ENCODE data around the gene PXN. TPM values are rescaled to one million over a fixed set of nuclear protein-coding genes. Genes with fewer than 3 reads are reported as not detected.

The PXN gene
- total and polyA plus RNA-seq, 4 experiments from 2014 or later: 81.7 to 126 (median 112) TPM

DNA sequence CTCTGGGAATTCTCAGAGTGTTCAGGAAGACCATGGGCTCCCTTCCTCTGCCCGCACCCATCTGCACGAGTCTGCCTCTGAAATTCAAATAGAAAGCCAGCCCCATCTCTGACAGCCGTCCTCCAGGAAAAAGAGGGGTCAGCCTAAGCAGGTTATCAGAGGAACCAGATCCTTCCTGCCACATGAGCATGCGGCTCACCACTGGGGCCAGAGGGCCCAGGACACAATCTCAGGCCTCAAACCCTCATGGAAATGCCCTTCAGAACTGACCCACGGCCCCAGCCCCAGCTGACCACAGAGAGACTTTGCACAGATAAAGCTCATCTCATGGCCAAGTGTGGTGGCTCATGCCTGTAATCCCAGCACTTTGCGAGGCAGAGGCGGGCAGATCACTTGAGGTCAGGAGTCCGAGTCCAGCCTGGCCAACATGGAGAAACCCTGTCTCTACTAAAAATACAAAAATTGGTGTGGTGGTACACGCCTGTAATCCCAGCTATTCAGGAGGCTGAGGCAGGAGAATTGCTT is 23.2 kb downstream of the PXN start:
- no peak overlapping the region for H3K27ac ChIP-seq (ENCODE audit: low read depth, low read length)
- no peaks in the 10 kb centered on the region for H3K9me3 ChIP-seq (ENCODE audit: control insufficient read depth in 1 of 2, low read length in 2 of 2)
- POLR2A ChIA-PET (ENCODE audit: partially characterized antibody): interaction anchor here (1.0 to 13.1 kb wide), 6 partner anchors 10 to 49 kb away, joined by 3 to 247 read pairs (median 6); partner anchors contain the start of genes PXN, RNU4-2 and RPLP0
- H3K36me3 ChIP-seq (ENCODE audit: insufficient read depth, low read length): no peaks in the 10 kb centered on the region
- H3K4me1 ChIP-seq (ENCODE audit: insufficient read depth, low read length): peaks cover 82% of the 10 kb centered on the region
- H3K36me3 Mint-ChIP-seq: peaks cover 14 to 30% of the 10 kb centered on the region in 2 donors
- no peak for DNase-seq
- H3K9me3 Mint-ChIP-seq: peaks cover 0 to 3% (median 0%) of the 10 kb centered on the region in 8 donors
- H3K27me3 ChIP-seq (ENCODE audit: insufficient read depth, low read length): no peaks in the 10 kb centered on the region
- H3K4me1 Mint-ChIP-seq: peaks cover 48 to 84% (median 68%) of the 10 kb centered on the region in 4 donors
- CTCF ChIA-PET (ENCODE audit: partially characterized antibody): interaction anchor here (0.7 to 32.3 kb wide), 4 partner anchors 17 to 340 kb away, joined by 3 to 1075 read pairs (median 98); partner anchors contain the start of genes PXN and RPLP0
- no peaks in the 10 kb centered on the region for H3K27me3 Mint-ChIP-seq
- peak overlapping the region in 5 of 7 donors; percentile 42 to 90 (median 55) for H3K27ac Mint-ChIP-seq
- H3K4me3 Mint-ChIP-seq: peak overlapping the region in 1 of 8 donors; percentile 5
- intact Hi-C loops (cut with micrococcal nuclease): no loop called here
- no peak overlapping the region for H3K4me3 ChIP-seq (ENCODE audit: low read length in 2 of 2)

DNA sequence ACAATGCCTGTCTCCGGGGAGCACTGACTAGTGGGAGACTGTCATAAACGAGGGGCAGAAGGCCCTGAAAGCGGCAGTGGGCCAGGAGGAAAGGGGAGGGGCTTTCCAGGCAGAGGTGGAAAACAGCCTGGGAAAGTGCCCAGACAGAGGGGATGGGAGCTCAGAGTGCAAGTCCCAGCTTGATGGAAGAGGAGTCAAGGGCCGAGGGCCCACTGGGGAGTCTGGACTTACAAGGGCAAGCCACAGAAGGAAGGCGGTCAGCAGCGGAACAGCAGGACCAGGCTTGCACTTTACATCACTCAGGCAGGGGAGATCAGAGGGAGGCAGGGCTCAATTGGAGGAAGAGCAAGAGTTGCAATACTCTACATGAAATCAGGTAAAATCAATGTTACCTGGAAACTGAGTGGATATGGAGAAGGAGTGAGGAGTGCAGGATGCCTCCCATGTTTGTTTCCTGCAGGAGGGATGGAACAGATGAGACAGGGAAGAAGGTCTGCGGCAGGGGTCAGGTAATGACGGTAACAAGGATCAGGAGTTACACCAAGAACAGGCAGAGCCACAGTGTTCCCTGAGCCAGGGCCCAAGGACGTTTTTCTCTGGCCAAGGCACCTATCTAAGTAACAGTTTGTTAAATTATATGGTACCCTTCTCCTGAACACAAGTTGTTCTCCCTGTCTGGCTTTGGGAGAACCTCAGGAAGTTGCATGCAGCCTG is 23.8 kb downstream of the PXN start:
- no peak for DNase-seq
- H3K36me3 ChIP-seq (ENCODE audit: insufficient read depth, low read length): no peaks in the 10 kb centered on the region
- no peaks in the 10 kb centered on the region for H3K9me3 ChIP-seq (ENCODE audit: control insufficient read depth in 1 of 2, low read length in 2 of 2)
- ChIA-PET POLR2A (ENCODE audit: partially characterized antibody) (interaction anchor here (1.2 to 4.6 kb wide), 5 partner anchors 8 to 41 kb away, joined by 4 to 43 read pairs (median 8); partner anchors contain the start of genes PXN and RPLP0), CTCF (ENCODE audit: partially characterized antibody) (interaction anchor here (8.1 to 32.3 kb wide), 2 partner anchors 17 to 23 kb away, joined by 114 to 1075 read pairs; partner anchors contain the start of gene PXN)
- peak overlapping the region; percentile 60 to 92 (median 74) for H3K27ac Mint-ChIP-seq
- H3K27me3 Mint-ChIP-seq: no peaks in the 10 kb centered on the region
- intact Hi-C loops (cut with micrococcal nuclease): no loop called here
- H3K9me3 Mint-ChIP-seq: peaks cover 0 to 3% (median 0%) of the 10 kb centered on the region in 8 donors
- H3K4me1 ChIP-seq (ENCODE audit: insufficient read depth, low read length): peaks cover 82% of the 10 kb centered on the region
- no peak overlapping the region for H3K27ac ChIP-seq (ENCODE audit: low read depth, low read length)
- H3K4me1 Mint-ChIP-seq: peaks cover 44 to 86% (median 67%) of the 10 kb centered on the region in 4 donors
- no peak overlapping the region for H3K4me3 ChIP-seq (ENCODE audit: low read length in 2 of 2)
- no peaks in the 10 kb centered on the region for H3K27me3 ChIP-seq (ENCODE audit: insufficient read depth, low read length)
- H3K4me3 Mint-ChIP-seq: peak overlapping the region in 6 of 8 donors; percentile 18 to 67 (median 33)
- peaks cover 14 to 29% of the 10 kb centered on the region in 2 donors for H3K36me3 Mint-ChIP-seq

DNA sequence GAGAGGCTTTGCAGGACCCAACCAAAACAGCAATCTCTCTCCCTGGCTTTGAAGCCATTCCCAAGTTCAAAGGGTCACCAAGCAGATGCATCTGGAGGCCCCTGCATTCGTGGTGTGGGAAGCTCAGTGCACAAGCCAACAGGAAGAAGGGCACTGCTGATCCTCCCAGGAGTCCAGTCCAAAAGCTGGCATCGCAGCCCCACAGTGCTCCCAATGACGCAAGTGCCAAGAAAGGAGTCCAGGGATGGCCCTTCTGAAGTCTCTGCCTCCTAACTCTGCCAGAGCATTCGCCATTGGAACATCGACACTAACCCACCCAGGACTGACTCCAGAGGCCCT is 25.1 kb downstream of the PXN start:
- Mint-ChIP-seq H3K36me3 (peaks cover 14 to 33% of the 10 kb centered on the region in 2 donors), H3K4me1 (peaks cover 49 to 91% (median 72%) of the 10 kb centered on the region in 4 donors), H3K27ac (peak overlapping the region in 6 of 7 donors; percentile 70 to 83 (median 73)), H3K9me3 (peaks cover 0 to 3% (median 0%) of the 10 kb centered on the region in 8 donors), H3K4me3 (peak overlapping the region in 6 of 8 donors; percentile 17 to 69 (median 28)), H3K27me3 (no peaks in the 10 kb centered on the region)
- intact Hi-C loops (cut with micrococcal nuclease): no loop called here
- no peaks in the 10 kb centered on the region for H3K27me3 ChIP-seq (ENCODE audit: insufficient read depth, low read length)
- H3K36me3 ChIP-seq (ENCODE audit: insufficient read depth, low read length): no peaks in the 10 kb centered on the region
- CTCF ChIA-PET (ENCODE audit: partially characterized antibody): interaction anchor here (1.1 to 32.3 kb wide), 6 partner anchors 8 to 51 kb away, joined by 4 to 1075 read pairs (median 6); partner anchors contain the start of genes PXN, RNU4-2 and RPLP0
- no peak overlapping the region for H3K27ac ChIP-seq (ENCODE audit: low read depth, low read length)
- H3K9me3 ChIP-seq (ENCODE audit: control insufficient read depth in 1 of 2, low read length in 2 of 2): no peaks in the 10 kb centered on the region
- POLR2A ChIA-PET (ENCODE audit: partially characterized antibody): interaction anchor here (1.6 to 7.5 kb wide), 7 partner anchors 9 to 51 kb away, joined by 8 to 82 read pairs (median 26); partner anchors contain the start of genes PXN, RNU4-1, RNU4-2 and RPLP0
- DNase-seq: no peak
- peaks cover 87% of the 10 kb centered on the region for H3K4me1 ChIP-seq (ENCODE audit: insufficient read depth, low read length)
- no peak overlapping the region for H3K4me3 ChIP-seq (ENCODE audit: low read length in 2 of 2)

DNA sequence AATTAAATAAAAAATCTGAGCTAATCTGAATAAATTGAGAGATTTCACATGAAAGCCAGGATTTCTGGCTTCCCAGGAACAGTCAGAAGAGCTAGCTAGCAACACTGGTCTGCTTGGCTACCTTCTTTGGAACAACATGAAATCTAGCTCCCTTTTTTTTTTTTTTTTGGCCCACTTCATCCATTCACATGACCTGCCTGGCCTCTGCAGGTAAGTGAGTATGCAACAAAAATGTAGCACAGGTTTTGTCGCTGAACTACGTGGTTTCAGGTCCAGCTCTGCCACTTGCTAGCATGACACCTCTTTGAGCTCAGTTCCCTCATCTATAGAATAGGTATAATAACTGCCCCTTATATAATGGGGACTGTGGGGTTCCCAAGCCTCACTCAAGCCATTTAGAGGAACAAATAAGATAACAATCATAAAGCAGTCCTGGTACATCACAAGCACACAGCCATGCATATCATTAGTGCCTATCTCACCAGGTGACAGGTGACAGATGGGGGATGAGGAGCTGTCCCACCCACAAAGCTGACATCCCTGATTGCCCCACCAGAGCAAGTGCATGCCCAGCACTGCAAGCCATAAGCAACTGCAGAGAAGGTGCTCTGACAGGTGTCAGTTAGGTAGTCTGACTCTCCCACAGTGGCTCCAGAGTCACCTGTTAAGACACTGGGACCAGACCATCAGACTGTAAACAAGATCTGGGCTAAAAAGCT is 25.6 kb downstream of the PXN start:
- no peak overlapping the region for H3K27ac ChIP-seq (ENCODE audit: low read depth, low read length)
- Mint-ChIP-seq H3K36me3 (peaks cover 10 to 32% of the 10 kb centered on the region in 2 donors), H3K4me1 (peaks cover 49 to 92% (median 71%) of the 10 kb centered on the region in 4 donors), H3K9me3 (peaks cover 0 to 3% (median 0%) of the 10 kb centered on the region in 8 donors), H3K4me3 (peak overlapping the region in 7 of 8 donors; percentile 25 to 69 (median 43)), H3K27me3 (no peaks in the 10 kb centered on the region), H3K27ac (peak overlapping the region; percentile 30 to 83 (median 72))
- POLR2A ChIA-PET (ENCODE audit: partially characterized antibody): interaction anchor here (0.6 to 7.5 kb wide), 12 partner anchors 9 to 62 kb away, joined by 3 to 82 read pairs (median 11); partner anchors contain the start of genes PXN, RNU4-1, RNU4-2 and RPLP0
- no peak for DNase-seq
- intact Hi-C loops (cut with micrococcal nuclease): no loop called here
- H3K36me3 ChIP-seq (ENCODE audit: insufficient read depth, low read length): no peaks in the 10 kb centered on the region
- H3K4me3 ChIP-seq (ENCODE audit: low read length in 2 of 2): no peak overlapping the region
- CTCF ChIA-PET (ENCODE audit: partially characterized antibody): interaction anchor here (1.0 to 32.3 kb wide), 7 partner anchors 9 to 52 kb away, joined by 3 to 1075 read pairs (median 5); partner anchors contain the start of genes PXN, RNU4-2 and RPLP0
- no peaks in the 10 kb centered on the region for H3K27me3 ChIP-seq (ENCODE audit: insufficient read depth, low read length)
- H3K4me1 ChIP-seq (ENCODE audit: insufficient read depth, low read length): peaks cover 89% of the 10 kb centered on the region
- no peaks in the 10 kb centered on the region for H3K9me3 ChIP-seq (ENCODE audit: control insufficient read depth in 1 of 2, low read length in 2 of 2)

DNA sequence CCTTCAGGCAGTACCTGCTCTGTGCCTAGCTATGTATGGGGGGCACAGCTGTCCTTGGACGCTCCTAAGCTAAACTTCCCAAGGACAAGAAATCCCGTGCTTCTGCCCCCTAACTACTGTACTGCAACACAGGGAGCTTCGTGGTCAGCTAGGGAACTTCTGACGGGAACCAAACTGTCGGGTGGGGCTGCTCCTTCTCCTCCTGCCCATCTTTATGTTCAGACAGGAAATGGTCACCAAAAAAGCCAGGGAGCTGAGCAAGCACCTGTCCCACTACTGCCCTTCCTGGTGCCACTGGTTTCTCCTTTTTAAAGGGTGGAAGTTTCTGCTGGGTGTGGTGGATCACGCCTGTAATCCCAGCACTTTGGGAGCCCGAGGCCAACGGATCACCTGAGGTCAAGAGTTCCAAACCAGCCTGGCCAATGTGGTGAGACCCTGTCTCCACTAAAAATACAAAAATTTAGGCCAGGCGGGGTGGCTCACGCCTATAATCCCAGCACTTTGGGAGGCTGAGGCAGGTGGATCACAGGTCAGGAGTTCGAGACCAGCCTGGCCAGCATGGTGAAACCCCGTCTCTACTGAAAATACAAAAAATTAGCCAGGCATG is 26.6 kb downstream of the PXN start:
- intact Hi-C loops (cut with micrococcal nuclease): no loop called here
- Mint-ChIP-seq H3K4me1 (peaks cover 50 to 96% (median 76%) of the 10 kb centered on the region in 4 donors), H3K9me3 (peaks cover 0 to 3% (median 0%) of the 10 kb centered on the region in 8 donors), H3K27me3 (no peaks in the 10 kb centered on the region), H3K4me3 (no peak overlapping the region), H3K36me3 (peaks cover 7 to 33% of the 10 kb centered on the region in 2 donors), H3K27ac (peak overlapping the region in 4 of 7 donors; percentile 53 to 79 (median 62))
- Histone ChIP-seq H3K4me1 (ENCODE audit: insufficient read depth, low read length) (peaks cover 94% of the 10 kb centered on the region), H3K9me3 (ENCODE audit: control insufficient read depth in 1 of 2, low read length in 2 of 2) (no peaks in the 10 kb centered on the region), H3K4me3 (ENCODE audit: low read length in 2 of 2) (no peak overlapping the region), H3K27ac (ENCODE audit: low read depth, low read length) (no peak overlapping the region), H3K27me3 (ENCODE audit: insufficient read depth, low read length) (no peaks in the 10 kb centered on the region), H3K36me3 (ENCODE audit: insufficient read depth, low read length) (no peaks in the 10 kb centered on the region)
- DNase-seq: no peak
- CTCF ChIA-PET (ENCODE audit: partially characterized antibody): interaction anchor here (1.0 to 32.3 kb wide), 4 partner anchors 13 to 38 kb away, joined by 3 to 1075 read pairs (median 66); partner anchors contain the start of genes PXN and RPLP0
- POLR2A ChIA-PET (ENCODE audit: partially characterized antibody): interaction anchor here (0.9 to 7.5 kb wide), 10 partner anchors 8 to 63 kb away, joined by 3 to 82 read pairs (median 14); partner anchors contain the start of genes PXN, RNU4-1, RNU4-2 and SIRT4

DNA sequence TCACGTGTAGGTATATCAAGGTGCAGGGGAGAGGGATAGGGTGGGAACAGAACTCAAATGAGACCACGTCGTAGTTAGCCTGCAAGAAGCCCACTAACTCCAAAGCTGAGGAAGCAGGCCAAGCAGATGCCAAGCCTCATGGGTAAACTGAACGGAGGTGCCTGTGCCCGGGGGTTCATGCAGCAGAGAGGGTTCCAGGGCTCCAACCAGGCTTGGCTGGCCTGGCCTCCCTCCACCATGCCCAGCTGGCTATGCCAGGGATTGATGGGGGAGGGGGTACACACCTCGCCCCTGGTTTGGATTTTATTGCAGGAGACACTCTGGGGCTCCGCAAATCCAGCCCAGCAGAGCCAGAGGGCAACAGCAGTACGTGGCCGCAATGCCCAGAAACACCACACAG is 27.3 kb downstream of the PXN start:
- peak overlapping the region; percentile 46 to 87 (median 74) for H3K27ac Mint-ChIP-seq
- intact Hi-C loops (cut with micrococcal nuclease): no loop called here
- no peak overlapping the region for H3K27ac ChIP-seq (ENCODE audit: low read depth, low read length)

More for the DNA sequence above, 27.3 kb downstream of the PXN start:
- Histone ChIP-seq H3K36me3 (ENCODE audit: insufficient read depth, low read length) (no peaks in the 10 kb centered on the region), H3K4me3 (ENCODE audit: low read length in 2 of 2) (no peak overlapping the region), H3K4me1 (ENCODE audit: insufficient read depth, low read length) (peaks cover 94% of the 10 kb centered on the region), H3K9me3 (ENCODE audit: control insufficient read depth in 1 of 2, low read length in 2 of 2) (no peaks in the 10 kb centered on the region), H3K27me3 (ENCODE audit: insufficient read depth, low read length) (no peaks in the 10 kb centered on the region)
- H3K9me3 Mint-ChIP-seq: peaks cover 0 to 3% (median 0%) of the 10 kb centered on the region in 8 donors
- no peaks in the 10 kb centered on the region for H3K27me3 Mint-ChIP-seq
- ChIA-PET CTCF (ENCODE audit: partially characterized antibody) (interaction anchor here (1.1 to 32.3 kb wide), 5 partner anchors 13 to 27 kb away, joined by 3 to 1075 read pairs (median 17); partner anchors contain the start of gene PXN), POLR2A (ENCODE audit: partially characterized antibody) (interaction anchor here (1.4 to 7.5 kb wide), 6 partner anchors 10 to 64 kb away, joined by 4 to 82 read pairs (median 26); partner anchors contain the start of genes PXN, RNU4-1, RNU4-2 and SIRT4)
- H3K36me3 Mint-ChIP-seq: peaks cover 7 to 34% of the 10 kb centered on the region in 2 donors
- peak overlapping the region in 2 of 8 donors; percentile 41 to 43 for H3K4me3 Mint-ChIP-seq
- H3K4me1 Mint-ChIP-seq: peaks cover 50 to 96% (median 76%) of the 10 kb centered on the region in 4 donors
- no peak for DNase-seq

All from CD4-positive, alpha-beta memory T cell (primary cell).